Measurements from ENCODE around the gene TGFBR3. TPM values are rescaled to one million over a fixed set of nuclear protein-coding genes. Genes with fewer than 3 reads are reported as not detected.

TGFBR3 gene
- total and polyA plus RNA-seq, 2 of the 8 experiments (the other 6 are each of a cell fraction or from before 2014, with no cell fraction given) = 2.0 to 6.1 TPM

DNA sequence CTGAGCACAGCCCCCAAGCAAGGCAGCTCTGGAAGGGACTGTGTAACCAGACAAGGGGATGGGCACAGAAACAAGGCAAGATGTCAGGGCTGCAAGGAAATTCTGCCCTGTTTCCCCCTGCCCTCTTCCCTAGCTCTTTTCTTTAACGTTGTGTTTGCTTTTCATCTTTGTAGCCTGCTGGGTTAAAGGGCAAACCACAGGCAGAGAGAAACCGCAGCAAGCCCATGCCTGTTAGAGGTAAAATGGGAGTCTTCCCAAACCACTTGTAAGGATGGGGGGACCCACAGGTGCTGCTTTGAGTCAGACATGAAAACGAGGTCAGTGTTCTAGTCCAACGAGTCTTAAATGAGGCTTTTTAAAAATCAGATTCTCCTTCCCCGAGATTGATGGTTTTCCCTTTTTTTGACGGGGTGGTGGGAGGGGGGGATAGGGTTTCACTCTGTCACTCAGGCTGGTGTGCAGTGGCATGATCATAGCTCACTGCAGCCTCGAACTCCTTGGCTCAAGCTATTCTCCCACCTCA, 13.3 kb downstream of the TGFBR3 start:
- Histone ChIP-seq H3K23me2 (ENCODE audit: low read depth, low read length) (no peaks in the 10 kb centered on the region), H3K4me3 (ENCODE audit: extremely low read depth in 1 of 4, insufficient read depth in 2 of 4, low read depth in 3 of 4, low read length in 4 of 4) (no peak overlapping the region), H3K27me3 (replicated peaks in 1 of 4; ENCODE audit: control insufficient read depth in 3 of 4, extremely low read depth in 1 of 4, insufficient read depth in 3 of 4, low read length in 3 of 4) (no peaks in the 10 kb centered on the region), H3K79me1 (ENCODE audit: low read depth, low read length) (no peaks in the 10 kb centered on the region), H4K8ac (ENCODE audit: extremely low read depth, insufficient read depth, low read length) (no peak overlapping the region; the same call in 1 of the 2 replicates), H2BK12ac (ENCODE audit: low read depth, low read length) (no peak overlapping the region), H3K27ac (ENCODE audit: low read depth, low read length) (no peak overlapping the region), H3K18ac (ENCODE audit: extremely low read depth, low read length) (no peak overlapping the region), H3K9ac (replicated peaks in 1 of 4; ENCODE audit: extremely low read depth in 1 of 4, low read depth in 3 of 4, low read length in 3 of 4) (no peak overlapping the region), H4K20me1 (replicated peaks in 1 of 2; ENCODE audit: control insufficient read depth in 1 of 2, insufficient read depth in 2 of 2, low read length in 2 of 2) (no peaks in the 10 kb centered on the region), H3K79me2 (ENCODE audit: control insufficient read depth in 1 of 2, insufficient read depth in 2 of 2, low read length in 2 of 2) (no peaks in the 10 kb centered on the region), H3K4ac (replicated peaks; ENCODE audit: insufficient read length, low read depth, low read length) (no peak overlapping the region), H3K4me1 (replicated peaks in 1 of 4; ENCODE audit: control insufficient read depth in 3 of 4, insufficient read depth in 4 of 4, low read length in 3 of 4) (no peaks in the 10 kb centered on the region; a peak in 1 of 7 replicates), H2BK15ac (ENCODE audit: low read length) (no peak overlapping the region), H3K4me2 (ENCODE audit: insufficient read depth in 1 of 2, low read depth in 2 of 2, low read length in 2 of 2) (no peak overlapping the region), H4K91ac (replicated peaks; ENCODE audit: insufficient read length, low read length) (no peak overlapping the region), H4K5ac (ENCODE audit: insufficient read length, low read depth, low read length) (no peak overlapping the region), H2BK5ac (ENCODE audit: low read depth, low read length) (no peak overlapping the region), H2AFZ (ENCODE audit: low read length) (0 out of 2 replicates have a peak overlapping the region, but pooled peaks have one; percentile 21), H3K23ac (ENCODE audit: insufficient read length) (no peak overlapping the region), H3K9me3 (ENCODE audit: insufficient read depth in 2 of 2, low read depth in 1 of 2, low read length in 1 of 2) (no peaks in the 10 kb centered on the region), H2BK120ac (replicated peaks; ENCODE audit: low read depth, low read length) (no peak overlapping the region), H2AK5ac (ENCODE audit: low read depth, low read length) (no peak overlapping the region), H3K56ac (replicated peaks; ENCODE audit: insufficient read length, low read depth, low read length) (no peak overlapping the region), H3K36me3 (ENCODE audit: control insufficient read depth in 2 of 4, insufficient read depth in 4 of 4, low read length in 3 of 4) (no peaks in the 10 kb centered on the region), H3K14ac (ENCODE audit: insufficient read length) (no peak overlapping the region), H2BK20ac (ENCODE audit: low read length) (no peak overlapping the region)
- TF ChIP-seq TCF12 (IDR thresholded peaks at IDR 0.05; ENCODE audit: low read depth, low read length) (no peak), TAF1 (IDR thresholded peaks at IDR 0.05; ENCODE audit: low read depth, low read length) (no peak), POLR2AphosphoS5 (IDR thresholded peaks at IDR 0.05; ENCODE audit: low read depth, low read length) (no peak), POLR2A (IDR thresholded peaks at IDR 0.05; ENCODE audit: control extremely low read depth in 1 of 2, low read depth in 2 of 2, low read length in 2 of 2) (no peak), CHD2 (IDR thresholded peaks at IDR 0.05; ENCODE audit: low read length) (no peak), SP2 (IDR thresholded peaks at IDR 0.05; ENCODE audit: low read length) (no peak), JUND (IDR thresholded peaks at IDR 0.05; ENCODE audit: low read length) (no peak), RBBP5 (IDR thresholded peaks at IDR 0.05; ENCODE audit: borderline replicate concordance, low read depth, low read length) (no peak), KDM1A (IDR thresholded peaks at IDR 0.05; ENCODE audit: borderline replicate concordance, low read length) (no peak)
- TF ChIP-seq, protein P1, sequence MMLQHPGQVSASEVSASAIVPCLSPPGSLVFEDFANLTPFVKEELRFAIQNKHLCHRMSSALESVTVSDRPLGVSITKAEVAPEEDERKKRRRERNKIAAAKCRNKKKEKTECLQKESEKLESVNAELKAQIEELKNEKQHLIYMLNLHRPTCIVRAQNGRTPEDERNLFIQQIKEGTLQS (IDR thresholded peaks at IDR 0.05; ENCODE audit: insufficient read depth, low read depth, low read length) = no peak
- ChIA-PET CTCF (ENCODE audit: partially characterized antibody) (interaction anchor here (1.0 to 1.5 kb wide), 3 partner anchors 9 to 707 kb away, joined by 3 read pairs; no protein-coding TSS in a partner anchor), POLR2A (ENCODE audit: partially characterized antibody) (no interaction called here)
- DNase-seq (ENCODE audit: low read depth in 1 of 2, low spot score in 2 of 2) (no peak), FAIRE-seq (no peak)
- 78% methylated on average over 7 of the region's 7 CpGs; no CpG with 5 or more reads in 1 of the 2 experiments for WGBS, 2 experiments (ENCODE audit: extremely low coverage in 1 of 2, insufficient coverage in 1 of 2, insufficient read length in 1 of 2, insufficient replicate concordance in 2 of 2, low coverage in 1 of 2, low lambda C conversion rate in 2 of 2, missing lambda C conversion rate in 1 of 2)

Measured in H1 (cell line).